ENCODE data around the gene NCAPD3.

The NCAPD3 gene

DNA sequence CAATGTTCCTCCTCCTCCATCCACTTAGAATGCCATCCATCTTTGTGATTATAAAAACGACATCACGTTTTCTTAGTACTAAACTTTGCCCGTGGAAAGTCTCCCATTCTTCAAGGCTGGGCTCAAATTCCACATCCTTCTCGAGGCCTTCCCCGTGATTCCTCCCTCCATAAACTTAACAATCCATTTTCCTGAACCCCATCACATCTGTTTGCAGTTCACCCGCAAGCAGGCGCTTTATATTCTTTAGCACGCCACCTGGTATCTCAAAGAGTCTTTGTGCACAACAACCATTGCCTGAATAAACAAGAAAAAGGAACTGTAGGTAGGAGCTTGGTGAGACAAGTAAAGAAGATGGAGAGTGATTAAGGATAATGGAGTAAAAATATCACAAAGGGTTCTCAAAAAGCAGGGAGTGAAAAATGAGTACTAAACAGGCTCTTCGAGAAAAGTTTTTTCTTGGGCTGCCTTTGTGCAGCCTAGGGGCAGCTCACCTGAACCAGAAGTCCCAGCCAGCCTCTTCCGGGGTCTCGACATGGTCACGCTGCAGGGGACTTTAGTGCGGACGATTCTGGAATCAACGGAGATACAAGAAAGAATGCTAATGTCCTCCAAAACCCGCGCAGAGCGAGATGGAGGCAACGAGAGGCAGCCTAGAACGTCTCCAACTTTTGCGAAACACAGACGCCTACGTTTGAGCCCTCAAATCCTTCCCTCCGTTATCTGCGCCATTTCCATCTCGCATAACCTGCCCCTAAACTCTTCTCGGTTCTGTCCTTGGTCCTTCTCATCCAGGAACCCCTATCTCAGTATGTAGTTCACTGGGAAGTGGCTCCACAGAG is 28.8 kb upstream of the NCAPD3 start:
- DNase-seq: no peak

GRCh38 chr11:134250675-134251074 is 26.9 kb upstream of the NCAPD3 start:
- no peak for DNase-seq

GRCh38 chr11:134250246-134250645 is 26.5 kb upstream of the NCAPD3 start:
- no peak for DNase-seq

DNA sequence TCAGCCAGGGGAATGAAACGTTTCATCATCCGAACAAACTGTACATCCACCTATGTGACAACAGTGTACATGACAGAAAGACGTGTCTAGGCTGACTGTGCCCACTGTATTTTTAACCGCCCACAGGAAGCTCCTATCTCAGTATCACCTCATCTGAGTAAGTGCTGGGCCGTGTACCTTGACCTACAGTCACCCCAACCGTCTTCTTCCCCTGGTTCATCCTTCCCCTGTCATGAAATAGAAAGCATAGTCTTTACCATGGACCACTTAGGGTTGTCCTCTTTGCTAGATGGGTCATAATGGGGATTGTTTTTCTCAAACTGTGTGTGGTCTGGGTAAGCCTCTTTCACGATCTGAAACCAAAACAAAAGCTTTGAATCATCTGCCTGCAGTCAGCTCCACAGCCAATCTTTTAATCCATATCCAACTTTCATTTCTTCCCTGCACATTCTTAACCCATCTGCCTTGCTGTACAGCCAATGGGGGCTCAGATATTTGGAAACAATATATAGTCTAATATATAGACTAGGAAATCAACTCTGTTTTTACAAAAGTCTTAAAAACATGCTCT is 25.2 kb upstream of the NCAPD3 start:
- DNase-seq: no peak

GRCh38 chr11:134246678-134247077 is 22.9 kb upstream of the NCAPD3 start:
- DNase-seq: no peak

- DNase-seq: no peak
Observed at GRCh38 chr11:134246100-134246499, 22.3 kb upstream of the NCAPD3 start.

- DNase-seq: no peak
Observed at GRCh38 chr11:134245434-134245833, 21.7 kb upstream of the NCAPD3 start.

DNA sequence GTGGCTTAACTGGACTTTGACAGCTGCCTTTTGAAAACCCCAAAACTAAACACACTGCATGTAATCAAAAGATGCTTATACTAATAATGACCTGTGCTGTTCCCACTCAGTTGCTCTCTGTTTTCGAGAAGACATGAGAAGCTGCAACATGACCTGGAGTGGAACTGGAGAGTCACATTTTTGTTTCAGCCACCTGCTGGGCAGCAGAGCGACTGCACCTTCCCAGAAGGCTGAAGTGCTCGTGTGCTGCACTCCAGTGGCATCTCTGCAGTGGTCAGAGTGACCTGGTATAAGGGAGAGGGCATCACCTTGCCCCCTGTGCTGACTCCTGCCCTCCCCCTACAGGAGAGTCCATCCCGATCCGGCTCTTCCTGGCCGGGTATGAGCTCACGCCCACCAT is 20.8 kb upstream of the NCAPD3 start:
- DNase-seq: no peak

DNA sequence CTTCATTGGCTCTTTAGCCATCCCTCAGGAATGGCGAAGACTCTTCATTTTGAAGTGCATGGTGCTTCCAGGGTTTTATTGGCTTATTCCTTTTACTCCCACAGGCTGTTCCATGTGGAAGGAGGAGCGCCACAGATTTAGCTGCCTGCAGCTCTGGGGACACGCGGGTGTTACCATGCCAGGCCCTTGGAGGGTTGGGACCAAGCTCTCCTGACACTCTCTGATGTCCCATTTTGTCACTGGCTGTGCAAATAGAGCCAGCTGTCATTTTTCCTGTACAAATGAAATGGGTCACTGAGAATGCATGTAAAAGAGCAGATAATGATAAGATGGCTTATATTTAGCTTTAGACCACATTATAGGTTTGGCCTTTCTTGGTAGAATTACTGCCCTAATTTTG is 20.1 kb upstream of the NCAPD3 start:
- DNase-seq: no peak

DNA sequence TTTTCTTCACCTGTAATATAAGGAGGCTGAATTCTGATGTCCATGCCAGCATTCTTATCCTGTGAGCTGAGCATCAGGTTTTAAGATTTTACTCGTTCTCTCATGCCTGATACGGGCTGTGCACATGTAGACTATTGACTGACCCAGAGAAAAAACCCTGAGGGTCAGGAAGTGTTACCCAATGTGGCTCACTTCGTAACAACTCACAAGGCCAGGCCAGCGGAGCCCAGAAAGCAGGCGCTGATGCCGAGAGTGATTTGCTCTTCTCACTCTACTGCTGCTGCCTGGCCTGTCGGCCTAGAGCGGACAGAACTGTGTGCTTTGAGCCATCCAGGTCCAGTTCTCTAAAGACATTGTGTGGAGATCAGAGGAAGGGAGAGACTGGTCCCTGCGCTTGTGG is 18.6 kb upstream of the NCAPD3 start:
- DNase-seq: no peak

GRCh38 chr11:134240592-134240991 is 16.8 kb upstream of the NCAPD3 start:
- no peak for DNase-seq

DNA sequence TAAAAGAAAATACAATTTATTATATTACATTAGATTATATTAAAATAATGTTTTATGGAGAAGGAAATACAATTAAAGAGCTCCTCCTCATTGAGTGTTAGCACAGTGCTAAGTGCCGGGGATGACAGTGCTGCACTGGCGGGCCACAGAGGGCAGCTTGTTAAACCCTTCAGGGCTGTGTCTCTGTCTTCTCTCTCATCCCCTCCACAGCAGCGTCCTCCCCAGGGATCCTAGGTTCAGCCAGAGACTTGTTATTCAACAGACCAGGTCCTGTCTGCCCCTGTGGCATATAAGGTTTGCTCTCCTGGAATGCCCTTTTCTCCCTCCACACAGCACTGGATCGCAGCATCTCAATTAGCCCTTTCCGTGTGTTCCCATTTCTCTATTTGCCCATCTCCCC is 15.2 kb upstream of the NCAPD3 start:
- DNase-seq: no peak

DNA sequence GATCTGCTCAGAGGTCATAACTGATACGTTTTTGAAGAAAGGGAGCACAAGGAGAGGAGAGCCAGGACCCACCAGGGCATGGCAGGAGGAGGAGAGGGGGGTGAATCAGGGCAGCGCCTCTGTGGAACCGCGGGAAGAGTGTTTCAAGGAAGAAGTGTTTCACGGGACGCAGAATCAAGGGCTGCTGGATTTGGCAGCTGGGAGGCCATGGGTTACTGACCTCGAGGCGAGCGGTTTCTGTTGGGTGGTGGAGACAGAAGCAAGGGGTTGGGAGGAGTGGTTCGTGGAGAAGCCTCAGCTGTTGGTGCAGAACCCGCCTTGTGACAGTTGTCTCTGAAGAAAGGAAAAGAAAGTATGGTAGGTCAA is 13.8 kb upstream of the NCAPD3 start:
- DNase-seq: no peak

GRCh38 chr11:134236834-134237556 is 13.2 kb upstream of the NCAPD3 start:
- no peak for DNase-seq

GRCh38 chr11:134235399-134235798 is 11.6 kb upstream of the NCAPD3 start:
- DNase-seq: no peak

DNA sequence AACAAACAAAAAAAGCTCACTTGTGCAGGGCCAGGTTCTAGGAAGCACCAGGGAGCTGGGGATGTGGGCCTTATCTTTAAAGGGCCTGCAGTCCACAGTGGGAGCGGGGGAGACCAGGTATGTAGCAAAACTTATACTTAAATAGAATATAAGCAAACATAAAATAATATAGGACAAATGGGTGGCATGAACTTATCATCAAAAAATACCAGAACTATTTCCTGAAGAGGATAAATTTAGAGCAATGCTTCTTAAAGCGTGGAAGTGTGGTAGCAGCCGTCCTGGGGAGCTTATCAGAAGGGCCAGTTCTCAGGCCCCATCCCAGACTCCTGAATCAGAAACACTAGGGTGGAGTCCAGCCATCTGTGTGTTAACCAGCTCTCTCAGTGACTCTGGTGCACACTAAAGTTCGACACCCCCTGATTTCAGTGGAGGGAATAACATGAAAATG is 10.0 kb upstream of the NCAPD3 start:
- no peak for DNase-seq

DNA sequence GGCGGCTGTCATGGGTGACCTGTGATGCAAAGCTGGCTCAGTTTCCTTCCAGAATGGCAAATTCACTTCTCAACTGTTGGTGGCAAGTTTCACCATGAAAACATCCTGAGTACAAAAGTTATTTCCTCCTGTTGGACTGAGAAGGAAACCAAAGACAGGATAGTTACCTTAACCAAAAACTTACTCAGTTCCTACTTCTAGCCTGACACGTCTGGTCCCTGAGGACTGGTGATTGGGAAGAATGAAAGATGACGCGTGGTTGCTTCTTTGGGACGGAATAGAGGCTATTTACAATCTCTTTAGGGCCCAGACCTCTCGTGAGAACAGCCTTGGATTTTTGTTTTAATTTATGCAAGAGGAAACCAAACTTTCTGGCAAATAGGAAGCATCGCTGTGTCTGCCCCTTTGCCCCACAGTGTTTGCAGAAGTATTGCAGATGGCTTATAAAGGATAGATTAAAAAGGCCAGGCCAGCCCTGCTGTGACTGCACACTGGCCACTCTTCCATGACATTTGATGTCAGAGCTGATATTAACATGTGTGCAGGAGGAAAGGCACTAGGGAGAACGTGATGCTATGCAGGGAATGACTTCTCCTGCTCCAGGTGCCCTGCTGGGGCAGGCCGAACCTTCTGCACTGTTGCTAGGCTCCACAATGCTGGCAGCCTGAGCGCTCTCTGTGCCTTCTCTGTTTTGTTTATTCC is 8.3 kb upstream of the NCAPD3 start:
- no peak for DNase-seq

- no peak for DNase-seq
Observed at GRCh38 chr11:134230339-134230738, 6.6 kb upstream of the NCAPD3 start.

DNA sequence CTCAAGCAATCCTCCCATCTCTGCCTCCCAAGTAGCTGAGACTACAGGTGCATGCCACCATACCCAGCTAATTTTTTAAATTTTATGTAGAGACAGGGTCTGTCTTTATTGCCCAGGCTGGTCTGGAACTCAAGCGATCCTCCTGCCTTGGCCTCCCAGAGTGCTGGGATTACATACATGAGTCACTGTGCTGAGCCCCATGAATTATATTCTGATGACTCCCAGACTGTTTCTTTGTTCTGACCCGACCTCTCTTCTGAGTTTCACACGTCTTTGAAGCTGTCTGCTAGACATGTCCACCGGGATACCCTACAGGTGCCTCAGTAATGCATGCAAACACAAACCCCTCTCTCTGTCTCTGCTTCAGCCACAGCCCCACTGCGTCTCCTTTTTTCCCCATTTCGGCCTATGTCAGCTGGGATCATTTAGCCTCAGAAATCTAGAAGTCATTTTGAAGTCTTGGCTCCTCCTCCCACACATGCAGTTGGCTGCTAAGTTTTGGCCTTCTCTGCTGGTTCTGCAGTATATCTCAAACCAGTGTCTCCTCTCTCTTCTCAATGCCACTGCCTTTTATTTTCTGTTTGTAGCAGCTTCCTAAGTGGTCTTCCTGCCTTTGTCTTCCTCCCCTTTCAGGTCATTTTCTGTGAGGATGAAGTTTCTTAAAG is 5.5 kb upstream of the NCAPD3 start:
- peak; percentile 39 for DNase-seq

DNA sequence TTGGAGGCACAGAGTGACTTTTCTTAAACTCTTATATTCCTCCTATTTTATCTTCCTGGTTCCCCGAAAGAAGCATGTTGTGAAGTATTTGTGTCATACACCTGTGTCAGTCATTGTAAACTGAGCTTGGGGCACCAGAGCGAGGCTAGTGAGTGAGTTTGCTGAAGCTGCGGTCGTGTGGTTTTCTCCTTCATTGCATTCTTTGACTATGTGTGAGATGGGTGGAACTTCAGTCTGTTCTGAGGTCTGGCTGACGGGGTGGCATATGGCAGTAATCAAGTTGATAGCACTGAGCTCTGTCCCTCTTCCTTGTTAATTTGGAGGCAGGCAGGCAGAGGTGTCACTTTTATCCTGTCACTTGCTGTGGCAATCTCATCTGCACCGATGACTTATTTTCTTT is 4.9 kb upstream of the NCAPD3 start:
- DNase-seq: peak; percentile 79

- peak; percentile 44 for DNase-seq
Observed at GRCh38 chr11:134226806-134227325, 3.1 kb upstream of the NCAPD3 start.

Data from fibroblast of skin of right quadriceps (primary cell).